ENCODE results near the gene RNLS. TPM values are rescaled to one million over a fixed set of nuclear protein-coding genes. Genes with fewer than 3 reads are reported as not detected.
A peak's percentile ranks its signal among the peaks of the same experiment; 100 is the strongest.

RNLS gene
- polyA plus RNA-seq, 1 experiment = 6.1 TPM

- H3K9me3 ChIP-seq (ENCODE audit: control insufficient read depth, insufficient read depth, low read length) = no peaks in the 10 kb centered on the region
- no peak for DNase-seq (ENCODE audit: low read depth, low spot score)
- ChIA-PET CTCF (interaction anchor here (0.6 to 1.9 kb wide), 2 partner anchors 428 to 532 kb away, joined by 3 to 5 read pairs; no protein-coding TSS in a partner anchor), POLR2A (no interaction called here)
- H3K4me3 ChIP-seq (ENCODE audit: low read depth, low read length) = no peak overlapping the region
- no peaks in the 10 kb centered on the region for H3K27me3 ChIP-seq (ENCODE audit: control insufficient read depth, insufficient read depth, low read length)
- no peak for TF ChIP-seq CTCF (IDR thresholded peaks at IDR 0.05; ENCODE audit: low read depth, low read length)
- H3K27ac ChIP-seq (ENCODE audit: low read depth, low read length) = no peak overlapping the region
Measured at GRCh38 chr10:88382699-88383098, 200.4 kb downstream of the RNLS start.

- POLR2A ChIA-PET = no interaction called here
- no peaks in the 10 kb centered on the region for H3K9me3 ChIP-seq (ENCODE audit: control insufficient read depth, insufficient read depth, low read length)
- H3K4me3 ChIP-seq (ENCODE audit: low read depth, low read length) = no peak overlapping the region
- no peak for TF ChIP-seq CTCF (IDR thresholded peaks at IDR 0.05; ENCODE audit: low read depth, low read length)
- CTCF ChIA-PET = interaction anchor here (1.1 kb wide), 1 partner anchor 10 kb away, joined by 5 read pairs; no protein-coding TSS in a partner anchor
- H3K27me3 ChIP-seq (ENCODE audit: control insufficient read depth, insufficient read depth, low read length) = no peaks in the 10 kb centered on the region
- peak; percentile 24 for DNase-seq (ENCODE audit: low read depth, low spot score)
- no peak overlapping the region for H3K27ac ChIP-seq (ENCODE audit: low read depth, low read length)
Measured at GRCh38 chr10:88379575-88379974, 203.5 kb downstream of the RNLS start.

- CTCF ChIA-PET = interaction anchor here (1.2 to 1.5 kb wide), 2 partner anchors 12 to 175 kb away, joined by 4 to 11 read pairs; no protein-coding TSS in a partner anchor
- Histone ChIP-seq H3K4me3 (ENCODE audit: low read depth, low read length) (no peak overlapping the region), H3K27ac (ENCODE audit: low read depth, low read length) (no peak overlapping the region), H3K9me3 (ENCODE audit: control insufficient read depth, insufficient read depth, low read length) (no peaks in the 10 kb centered on the region), H3K27me3 (ENCODE audit: control insufficient read depth, insufficient read depth, low read length) (no peaks in the 10 kb centered on the region)
- DNase-seq (ENCODE audit: low read depth, low spot score) = no peak
- POLR2A ChIA-PET = no interaction called here
- no peak for TF ChIP-seq CTCF (IDR thresholded peaks at IDR 0.05; ENCODE audit: low read depth, low read length)
Measured at GRCh38 chr10:88377510-88377909, 205.6 kb downstream of the RNLS start.

GRCh38 chr10:88374392-88375175, 208.5 kb downstream of the RNLS start:
- Histone ChIP-seq H3K4me3 (ENCODE audit: low read depth, low read length) (no peak overlapping the region), H3K27ac (ENCODE audit: low read depth, low read length) (no peak overlapping the region), H3K27me3 (ENCODE audit: control insufficient read depth, insufficient read depth, low read length) (no peaks in the 10 kb centered on the region), H3K9me3 (ENCODE audit: control insufficient read depth, insufficient read depth, low read length) (no peaks in the 10 kb centered on the region)
- DNase-seq (ENCODE audit: low read depth, low spot score) = no peak
- ChIA-PET CTCF (interaction anchor here (0.5 kb wide), 1 partner anchor 214 kb away, joined by 4 read pairs; no protein-coding TSS in a partner anchor), POLR2A (no interaction called here)
- no peak for TF ChIP-seq CTCF (IDR thresholded peaks at IDR 0.05; ENCODE audit: low read depth, low read length)

- no peak for TF ChIP-seq CTCF (IDR thresholded peaks at IDR 0.05; ENCODE audit: low read depth, low read length)
- H3K27ac ChIP-seq (ENCODE audit: low read depth, low read length) = no peak overlapping the region
- CTCF ChIA-PET = no interaction called here
- H3K4me3 ChIP-seq (ENCODE audit: low read depth, low read length) = no peak overlapping the region
- POLR2A ChIA-PET = no interaction called here
- DNase-seq (ENCODE audit: low read depth, low spot score) = no peak
- H3K27me3 ChIP-seq (ENCODE audit: control insufficient read depth, insufficient read depth, low read length) = no peaks in the 10 kb centered on the region
- H3K9me3 ChIP-seq (ENCODE audit: control insufficient read depth, insufficient read depth, low read length) = no peaks in the 10 kb centered on the region
Measured at GRCh38 chr10:88372881-88373592, 210.1 kb downstream of the RNLS start.
